ENCODE measurements around the gene WDR72. TPM values are rescaled to one million over a fixed set of nuclear protein-coding genes. Genes with fewer than 3 reads are reported as not detected.

The WDR72 gene
- total and polyA plus RNA-seq, 2 of the 8 experiments (the other 6 are each of a cell fraction or from before 2014, with no cell fraction given): 1.2 to 1.9 TPM

DNA sequence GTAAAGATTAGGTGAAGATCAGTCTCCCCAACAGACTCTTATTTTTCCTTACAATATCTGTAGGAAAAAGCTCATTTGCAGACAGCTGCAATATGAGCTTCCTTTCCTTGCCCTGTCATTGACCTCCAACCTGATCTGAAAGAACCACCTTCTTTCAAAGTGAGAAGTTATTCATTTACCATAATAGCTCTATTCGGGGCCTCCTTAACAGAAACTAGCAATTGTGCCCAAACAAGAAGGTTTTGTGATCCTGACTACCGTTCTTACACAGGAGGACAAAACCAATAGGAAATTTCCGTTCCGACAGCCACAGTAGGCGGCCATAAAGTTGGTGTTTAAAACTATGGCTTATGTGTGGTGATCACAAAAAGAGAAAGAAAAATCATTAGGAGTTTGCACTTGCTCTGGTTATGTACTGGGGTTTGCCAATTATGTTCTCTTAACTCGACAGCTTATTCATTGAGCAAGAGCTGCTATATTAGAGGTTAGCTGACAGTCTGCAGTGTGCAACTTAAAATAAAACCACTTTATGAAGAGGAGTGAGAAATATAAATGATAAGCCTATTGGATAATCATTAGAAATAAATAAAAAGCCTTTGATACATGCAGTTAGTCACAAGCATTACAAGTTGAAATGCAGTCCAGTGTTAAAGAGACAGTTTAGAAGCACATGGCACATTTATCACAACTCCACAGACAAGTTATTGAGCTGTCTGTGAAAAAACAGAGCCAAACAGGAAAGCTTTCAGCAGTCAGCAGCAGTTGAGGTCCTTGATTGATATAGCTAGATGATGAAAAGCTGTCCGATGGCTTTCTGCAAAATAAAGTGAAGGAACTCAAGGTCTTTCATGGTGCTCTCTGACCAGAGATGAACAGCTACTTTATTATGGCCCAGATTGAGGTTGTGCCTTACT is 199.8 kb downstream of the WDR72 start:
- no peak overlapping the region for H2BK20ac ChIP-seq (ENCODE audit: low read length)
- H3K4ac ChIP-seq (replicated peaks; ENCODE audit: insufficient read length, low read depth, low read length): no peak overlapping the region
- H2AFZ ChIP-seq (ENCODE audit: low read length): 0 out of 2 replicates have a peak overlapping the region, but pooled peaks have one; percentile 34
- no peaks in the 10 kb centered on the region for H3K23me2 ChIP-seq (ENCODE audit: low read depth, low read length)
- no peaks in the 10 kb centered on the region for H3K79me1 ChIP-seq (ENCODE audit: low read depth, low read length)
- no peak overlapping the region for H3K14ac ChIP-seq (ENCODE audit: insufficient read length)
- no peaks in the 10 kb centered on the region for H3K9me3 ChIP-seq (ENCODE audit: insufficient read depth in 2 of 2, low read depth in 1 of 2, low read length in 1 of 2)
- H3K9ac ChIP-seq (replicated peaks in 1 of 4; ENCODE audit: extremely low read depth in 1 of 4, low read depth in 3 of 4, low read length in 3 of 4): no peak overlapping the region
- H3K4me1 ChIP-seq (replicated peaks in 1 of 4; ENCODE audit: control insufficient read depth in 3 of 4, insufficient read depth in 4 of 4, low read length in 3 of 4): peaks cover 0 to 11% (median 3%) of the 10 kb centered on the region in 4 experiments; a peak in 3 of 7 replicates
- H3K18ac ChIP-seq (ENCODE audit: extremely low read depth, low read length): no peak overlapping the region
- FAIRE-seq (no peak), DNase-seq (ENCODE audit: low read depth in 1 of 2, low spot score in 2 of 2) (no peak)
- no peak overlapping the region for H3K4me3 ChIP-seq (ENCODE audit: extremely low read depth in 1 of 4, insufficient read depth in 2 of 4, low read depth in 3 of 4, low read length in 4 of 4)
- H3K23ac ChIP-seq (ENCODE audit: insufficient read length): no peak overlapping the region
- TF ChIP-seq, protein P1, sequence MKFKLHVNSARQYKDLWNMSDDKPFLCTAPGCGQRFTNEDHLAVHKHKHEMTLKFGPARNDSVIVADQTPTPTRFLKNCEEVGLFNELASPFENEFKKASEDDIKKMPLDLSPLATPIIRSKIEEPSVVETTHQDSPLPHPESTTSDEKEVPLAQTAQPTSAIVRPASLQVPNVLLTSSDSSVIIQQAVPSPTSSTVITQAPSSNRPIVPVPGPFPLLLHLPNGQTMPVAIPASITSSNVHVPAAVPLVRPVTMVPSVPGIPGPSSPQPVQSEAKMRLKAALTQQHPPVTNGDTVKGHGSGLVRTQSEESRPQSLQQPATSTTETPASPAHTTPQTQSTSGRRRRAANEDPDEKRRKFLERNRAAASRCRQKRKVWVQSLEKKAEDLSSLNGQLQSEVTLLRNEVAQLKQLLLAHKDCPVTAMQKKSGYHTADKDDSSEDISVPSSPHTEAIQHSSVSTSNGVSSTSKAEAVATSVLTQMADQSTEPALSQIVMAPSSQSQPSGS (IDR thresholded peaks at IDR 0.05; ENCODE audit: low read length): no peak
- no peak for TF ChIP-seq HDAC2 (IDR thresholded peaks at IDR 0.05; ENCODE audit: borderline replicate concordance in 1 of 2, low read depth in 2 of 2, low read length in 2 of 2)
- 84% methylated on average over 7 of the region's 7 CpGs; no CpG with 5 or more reads in 1 of the 2 experiments for WGBS, 2 experiments (ENCODE audit: extremely low coverage in 1 of 2, insufficient coverage in 1 of 2, insufficient read length in 1 of 2, insufficient replicate concordance in 2 of 2, low coverage in 1 of 2, low lambda C conversion rate in 2 of 2, missing lambda C conversion rate in 1 of 2)
- ChIA-PET POLR2A (ENCODE audit: partially characterized antibody) (no interaction called here), CTCF (ENCODE audit: partially characterized antibody) (interaction anchor here (0.8 to 0.9 kb wide), 2 partner anchors 251 to 354 kb away, joined by 3 read pairs; no protein-coding TSS in a partner anchor)
- H4K20me1 ChIP-seq (replicated peaks in 1 of 2; ENCODE audit: control insufficient read depth in 1 of 2, insufficient read depth in 2 of 2, low read length in 2 of 2): no peaks in the 10 kb centered on the region
- H3K79me2 ChIP-seq (ENCODE audit: control insufficient read depth in 1 of 2, insufficient read depth in 2 of 2, low read length in 2 of 2): no peaks in the 10 kb centered on the region
- no peak overlapping the region for H3K27ac ChIP-seq (ENCODE audit: low read depth, low read length)
- no peak overlapping the region for H2BK15ac ChIP-seq (ENCODE audit: low read length)
- no peak overlapping the region for H2BK12ac ChIP-seq (ENCODE audit: low read depth, low read length)
- H4K5ac ChIP-seq (ENCODE audit: insufficient read length, low read depth, low read length): no peak overlapping the region
- no peaks in the 10 kb centered on the region for H3K36me3 ChIP-seq (ENCODE audit: control insufficient read depth in 2 of 4, insufficient read depth in 4 of 4, low read length in 3 of 4)
- no peaks in the 10 kb centered on the region for H3K27me3 ChIP-seq (replicated peaks in 1 of 4; ENCODE audit: control insufficient read depth in 3 of 4, extremely low read depth in 1 of 4, insufficient read depth in 3 of 4, low read length in 3 of 4)
- H2BK5ac ChIP-seq (ENCODE audit: low read depth, low read length): no peak overlapping the region
- H4K8ac ChIP-seq (ENCODE audit: extremely low read depth, insufficient read depth, low read length): no peak overlapping the region
- no peak overlapping the region for H2AK5ac ChIP-seq (ENCODE audit: low read depth, low read length)
- no peak overlapping the region; a peak in 1 of 4 replicates for H3K4me2 ChIP-seq (ENCODE audit: insufficient read depth in 1 of 2, low read depth in 2 of 2, low read length in 2 of 2)
- H4K91ac ChIP-seq (replicated peaks; ENCODE audit: insufficient read length, low read length): no peak overlapping the region
- no peak overlapping the region for H3K56ac ChIP-seq (replicated peaks; ENCODE audit: insufficient read length, low read depth, low read length)
- H2BK120ac ChIP-seq (replicated peaks; ENCODE audit: low read depth, low read length): no peak overlapping the region
